K562 (cell line): ENCODE measurements around the gene MBD3.

ENCODE experiments used
- EP300 ChIP-seq: IDR thresholded peaks from 2 replicates; pipeline ENCODE4 v1.6.1; 2012; ENCODE audit warnings: low read length, improper control_type of control experiment
- FOXK2 ChIP-seq, 2 experiments: fragments of 450-650 bp; IDR thresholded peaks in 1 of 2; conservative IDR thresholded peaks in 1 of 2; 2 replicates each; pipeline ENCODE4 v1.6.1; 2016; ENCODE audit warnings: low read depth in 2 of 2, mild to moderate bottlenecking in 1 of 2
- NFIC ChIP-seq: fragments of 450-650 bp; IDR thresholded peaks from 2 replicates; pipeline ENCODE4 v1.6.1; 2017; ENCODE audit warnings: mild to moderate bottlenecking, inconsistent platforms
- POLR2A ChIP-seq: fragments of 450-650 bp; conservative IDR thresholded peaks from 2 replicates; pipeline ENCODE4 v1.6.1; 2016
- POLR2AphosphoS2 ChIP-seq: IDR thresholded peaks from 2 replicates; pipeline ENCODE4 v1.6.1; 2012; ENCODE audit warnings: low read length, improper control_type of control experiment
- POLR2AphosphoS5 ChIP-seq: IDR thresholded peaks from 2 replicates; pipeline ENCODE4 v1.6.1; 2011; ENCODE audit warnings: mild to moderate bottlenecking, low read depth, low read length, moderate library complexity; ENCODE audit not compliant: control insufficient read depth, insufficient read depth
- SIN3A ChIP-seq, 2 experiments: fragments of 150-350 bp in 1 of 2; IDR thresholded peaks; 2 replicates each; pipeline ENCODE4 v1.6.1; 2011 to 2016; ENCODE audit warnings: borderline replicate concordance in 2 of 2, low read depth in 2 of 2, low read length in 2 of 2, mild to moderate bottlenecking in 2 of 2, moderate library complexity in 2 of 2; ENCODE audit not compliant: control insufficient read depth in 1 of 2
- ZBTB17 ChIP-seq: fragments of 450-650 bp; formaldehyde crosslinking; IDR thresholded peaks from 2 replicates; pipeline ENCODE4 v1.4.0; 2020; ENCODE audit warnings: mild to moderate bottlenecking
- ZC3H11A ChIP-seq: IDR thresholded peaks from 2 replicates; pipeline ENCODE4 v1.6.1; 2012; ENCODE audit warnings: low read depth, low read length, improper control_type of control experiment
- ZNF133 ChIP-seq: fragments of 250-450 bp; sonication (Bioruptor Pico); IDR thresholded peaks from 2 replicates; pipeline ENCODE4 v1.4.0; 2020; ENCODE audit warnings: mild to moderate bottlenecking
- TF ChIP-seq, protein P1 (sequence below): sonication (generic); formaldehyde crosslinking; IDR thresholded peaks from 2 replicates; pipeline ENCODE4 v1.5.0; 2020; ENCODE audit warnings: missing genetic modification reagents
- TF ChIP-seq, protein P2 (sequence below), 3 experiments: IDR thresholded peaks in 2 of 3; conservative IDR thresholded peaks in 1 of 3; 2 replicates each; pipeline ENCODE4 v1.5.1; 2011 to 2012; ENCODE audit warnings: low read length in 3 of 3, mild to moderate bottlenecking in 3 of 3, control low read depth in 2 of 3, improper control_type of control experiment in 1 of 3, inconsistent platforms in 1 of 3, low read depth in 1 of 3, mixed read lengths in 1 of 3, moderate library complexity in 1 of 3; ENCODE audit not compliant: insufficient read depth in 2 of 3
- TF ChIP-seq, protein P3 (sequence below): fragments of 250-450 bp; sonication (Bioruptor Pico); IDR thresholded peaks from 2 replicates; pipeline ENCODE4 v1.8.0; 2021; ENCODE audit warnings: moderate library complexity, mild to moderate bottlenecking, inconsistent platforms

DNA sequence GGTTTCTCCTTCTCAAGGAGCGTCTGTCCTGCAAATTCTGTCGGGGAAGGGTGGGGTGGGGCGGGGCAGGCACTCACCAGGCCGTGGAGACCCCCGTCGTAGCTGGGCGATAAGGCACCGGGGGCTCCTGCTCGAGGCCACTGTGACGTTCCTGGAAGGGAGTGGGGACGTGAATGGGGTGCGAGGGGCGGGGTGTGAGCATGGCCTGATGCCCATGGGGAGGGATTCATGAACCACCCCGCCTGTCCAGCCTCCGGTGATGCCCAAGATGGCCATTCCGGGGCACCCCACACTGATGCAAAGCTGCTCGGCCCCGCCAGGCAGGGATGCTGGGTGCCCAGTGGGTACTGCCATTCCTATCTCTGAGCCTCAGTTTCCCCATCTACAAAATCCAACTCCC, 27.0 kb upstream of the MBD3 start:
- TF ChIP-seq ZNF133 (no peak), POLR2AphosphoS5 (no peak), POLR2A (no peak), ZBTB17 (no peak), SIN3A (IDR thresholded peaks at IDR 0.05; ENCODE audit: borderline replicate concordance in 2 of 2, control insufficient read depth in 1 of 2, low read depth in 2 of 2, low read length in 2 of 2) (no peak), NFIC (no peak), EP300 (no peak), POLR2AphosphoS2 (no peak), FOXK2 (conservative IDR thresholded peaks at IDR 0.05 in 1 of 2, IDR thresholded peaks at IDR 0.05 in 1 of 2; ENCODE audit: low read depth in 2 of 2) (no peak), ZC3H11A (no peak)
- TF ChIP-seq, protein P1, sequence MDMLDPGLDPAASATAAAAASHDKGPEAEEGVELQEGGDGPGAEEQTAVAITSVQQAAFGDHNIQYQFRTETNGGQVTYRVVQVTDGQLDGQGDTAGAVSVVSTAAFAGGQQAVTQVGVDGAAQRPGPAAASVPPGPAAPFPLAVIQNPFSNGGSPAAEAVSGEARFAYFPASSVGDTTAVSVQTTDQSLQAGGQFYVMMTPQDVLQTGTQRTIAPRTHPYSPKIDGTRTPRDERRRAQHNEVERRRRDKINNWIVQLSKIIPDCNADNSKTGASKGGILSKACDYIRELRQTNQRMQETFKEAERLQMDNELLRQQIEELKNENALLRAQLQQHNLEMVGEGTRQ = no peak
- TF ChIP-seq, protein P2, sequence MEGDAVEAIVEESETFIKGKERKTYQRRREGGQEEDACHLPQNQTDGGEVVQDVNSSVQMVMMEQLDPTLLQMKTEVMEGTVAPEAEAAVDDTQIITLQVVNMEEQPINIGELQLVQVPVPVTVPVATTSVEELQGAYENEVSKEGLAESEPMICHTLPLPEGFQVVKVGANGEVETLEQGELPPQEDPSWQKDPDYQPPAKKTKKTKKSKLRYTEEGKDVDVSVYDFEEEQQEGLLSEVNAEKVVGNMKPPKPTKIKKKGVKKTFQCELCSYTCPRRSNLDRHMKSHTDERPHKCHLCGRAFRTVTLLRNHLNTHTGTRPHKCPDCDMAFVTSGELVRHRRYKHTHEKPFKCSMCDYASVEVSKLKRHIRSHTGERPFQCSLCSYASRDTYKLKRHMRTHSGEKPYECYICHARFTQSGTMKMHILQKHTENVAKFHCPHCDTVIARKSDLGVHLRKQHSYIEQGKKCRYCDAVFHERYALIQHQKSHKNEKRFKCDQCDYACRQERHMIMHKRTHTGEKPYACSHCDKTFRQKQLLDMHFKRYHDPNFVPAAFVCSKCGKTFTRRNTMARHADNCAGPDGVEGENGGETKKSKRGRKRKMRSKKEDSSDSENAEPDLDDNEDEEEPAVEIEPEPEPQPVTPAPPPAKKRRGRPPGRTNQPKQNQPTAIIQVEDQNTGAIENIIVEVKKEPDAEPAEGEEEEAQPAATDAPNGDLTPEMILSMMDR (IDR thresholded peaks at IDR 0.05 in 2 of 3, conservative IDR thresholded peaks at IDR 0.05 in 1 of 3; ENCODE audit: insufficient read depth in 2 of 3, low read depth in 1 of 3, low read length in 3 of 3) = no peak
- TF ChIP-seq, protein P3, sequence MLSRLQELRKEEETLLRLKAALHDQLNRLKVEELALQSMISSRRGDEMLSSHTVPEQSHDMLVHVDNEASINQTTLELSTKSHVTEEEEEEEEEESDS (CRISPR knock-in tag) = no peak
